KG1 (cell line): Measurements from ENCODE around the gene GLCCI1.
A peak's percentile ranks its signal among the peaks of the same experiment; 100 is the strongest.

Experiments used
- DNase-seq: peaks from one replicate; lab custom pipeline; 2025; lab: John Stamatoyannopoulos, UW

The GLCCI1 gene

DNA sequence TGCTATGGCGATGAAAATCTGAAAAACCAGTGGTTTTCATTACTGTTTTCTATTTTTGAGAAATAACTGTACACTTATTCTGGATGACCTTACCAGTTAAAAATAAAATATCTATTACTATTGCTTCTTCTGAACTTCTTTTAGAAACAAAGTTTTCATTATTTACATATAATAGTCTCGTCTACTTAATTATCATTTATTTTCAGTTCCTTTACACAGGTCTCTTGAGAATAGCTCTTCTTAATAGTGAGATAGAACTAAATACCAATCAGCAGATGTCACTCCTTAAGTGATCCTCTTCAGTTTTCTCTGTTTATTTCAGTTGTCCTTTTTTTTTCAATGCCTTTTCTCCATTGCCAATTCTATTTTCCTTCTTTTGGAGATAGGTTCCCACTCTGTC, 4.3 kb upstream of the GLCCI1 start:
- no peak for DNase-seq

DNA sequence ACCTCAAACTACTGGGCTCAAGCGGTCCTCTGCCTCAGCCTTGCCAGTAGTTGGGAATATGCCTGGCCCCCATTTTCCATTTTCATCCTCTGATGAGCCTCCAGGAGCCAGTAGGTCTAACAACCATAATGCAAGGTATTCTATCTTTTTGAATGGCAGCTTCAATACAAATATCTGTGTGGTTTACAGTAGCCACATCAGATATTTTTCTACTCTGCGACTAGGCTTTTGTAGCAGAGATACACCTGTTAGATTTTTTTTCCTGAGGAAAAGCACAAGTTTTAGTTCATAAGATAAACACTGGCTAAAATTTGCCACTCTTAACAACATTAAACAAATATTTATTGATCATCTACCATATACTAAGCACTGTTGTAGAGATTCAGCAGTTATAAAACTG, 3.9 kb upstream of the GLCCI1 start:
- DNase-seq, result no peak

DNA sequence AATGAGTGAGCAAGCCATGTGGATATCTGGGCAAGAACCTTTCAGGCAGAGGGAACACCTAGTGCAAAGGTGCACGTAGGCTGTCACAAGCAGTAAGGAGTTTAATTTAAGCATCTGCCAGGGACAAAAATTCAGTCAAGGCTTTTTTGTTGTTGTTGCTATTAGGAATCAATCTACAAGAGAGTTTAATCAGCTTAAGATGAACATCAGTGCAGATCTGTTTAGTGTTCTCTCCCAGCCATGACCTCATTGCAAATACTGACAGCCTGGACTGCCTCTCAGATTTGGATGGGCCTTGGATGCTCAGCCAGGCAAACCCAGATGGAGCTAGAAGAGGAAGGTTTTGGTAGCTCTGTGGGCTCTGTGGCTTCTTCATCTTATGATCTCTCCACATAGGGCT, 3.3 kb upstream of the GLCCI1 start:
- no peak for DNase-seq

DNA sequence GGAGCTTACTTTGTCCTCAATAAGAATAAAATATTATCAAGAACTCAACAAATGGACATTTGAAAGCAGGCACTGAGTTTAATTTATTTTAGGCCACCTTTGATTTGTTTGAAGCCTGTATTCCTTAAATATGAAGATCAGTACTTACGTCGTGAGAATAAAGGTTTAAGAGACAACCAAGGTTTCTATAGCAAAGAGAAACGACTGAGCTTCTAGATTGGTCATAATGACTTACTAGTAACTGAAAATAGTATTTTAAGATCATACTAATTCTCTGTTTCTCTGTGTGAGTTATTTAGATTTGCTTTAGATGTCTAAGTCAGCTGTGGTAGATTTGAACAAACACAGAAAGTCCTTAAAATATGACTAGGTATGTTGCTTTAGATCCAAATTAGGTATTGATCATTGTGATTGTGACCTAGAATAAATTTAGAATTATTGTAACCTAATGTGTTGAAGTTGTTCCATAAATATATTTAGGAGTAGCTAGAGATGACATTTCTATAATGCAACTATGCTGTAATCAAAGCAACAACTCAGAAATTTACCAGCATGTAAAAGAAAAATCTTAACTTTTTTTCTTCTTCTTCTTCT, 2.4 kb upstream of the GLCCI1 start:
- no peak for DNase-seq

DNA sequence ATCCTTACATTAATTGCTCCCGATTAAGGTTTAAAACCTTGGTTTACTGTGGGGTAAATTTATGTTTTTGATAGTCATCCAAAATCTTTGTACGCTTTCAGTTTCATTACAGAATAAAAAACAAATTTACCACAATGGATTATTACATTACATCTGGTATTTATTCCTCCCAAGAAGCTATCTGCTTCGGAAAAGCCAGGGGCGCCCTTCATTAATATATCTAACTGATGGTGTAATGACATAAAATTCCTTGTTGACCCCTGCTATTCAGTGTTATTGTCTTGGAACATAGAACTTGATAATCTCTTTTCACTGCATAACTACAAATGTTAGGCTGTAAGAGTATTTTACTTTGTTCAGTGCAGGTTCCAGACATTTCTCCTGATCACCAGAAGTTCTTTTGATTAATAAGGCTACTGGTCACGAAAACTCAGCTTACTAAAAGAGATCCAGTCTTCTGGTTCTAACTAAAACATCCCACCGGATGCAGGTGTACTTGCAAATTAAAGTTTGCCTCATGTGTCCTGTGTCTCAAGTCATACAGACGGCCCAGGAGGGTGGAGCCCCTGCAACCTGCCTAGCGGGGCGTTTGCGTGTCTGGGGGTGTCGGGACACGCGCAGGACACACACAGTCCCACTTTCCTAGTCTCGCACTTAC, 581 bp upstream of the GLCCI1 start:
- DNase-seq, result peak; percentile 85

DNA sequence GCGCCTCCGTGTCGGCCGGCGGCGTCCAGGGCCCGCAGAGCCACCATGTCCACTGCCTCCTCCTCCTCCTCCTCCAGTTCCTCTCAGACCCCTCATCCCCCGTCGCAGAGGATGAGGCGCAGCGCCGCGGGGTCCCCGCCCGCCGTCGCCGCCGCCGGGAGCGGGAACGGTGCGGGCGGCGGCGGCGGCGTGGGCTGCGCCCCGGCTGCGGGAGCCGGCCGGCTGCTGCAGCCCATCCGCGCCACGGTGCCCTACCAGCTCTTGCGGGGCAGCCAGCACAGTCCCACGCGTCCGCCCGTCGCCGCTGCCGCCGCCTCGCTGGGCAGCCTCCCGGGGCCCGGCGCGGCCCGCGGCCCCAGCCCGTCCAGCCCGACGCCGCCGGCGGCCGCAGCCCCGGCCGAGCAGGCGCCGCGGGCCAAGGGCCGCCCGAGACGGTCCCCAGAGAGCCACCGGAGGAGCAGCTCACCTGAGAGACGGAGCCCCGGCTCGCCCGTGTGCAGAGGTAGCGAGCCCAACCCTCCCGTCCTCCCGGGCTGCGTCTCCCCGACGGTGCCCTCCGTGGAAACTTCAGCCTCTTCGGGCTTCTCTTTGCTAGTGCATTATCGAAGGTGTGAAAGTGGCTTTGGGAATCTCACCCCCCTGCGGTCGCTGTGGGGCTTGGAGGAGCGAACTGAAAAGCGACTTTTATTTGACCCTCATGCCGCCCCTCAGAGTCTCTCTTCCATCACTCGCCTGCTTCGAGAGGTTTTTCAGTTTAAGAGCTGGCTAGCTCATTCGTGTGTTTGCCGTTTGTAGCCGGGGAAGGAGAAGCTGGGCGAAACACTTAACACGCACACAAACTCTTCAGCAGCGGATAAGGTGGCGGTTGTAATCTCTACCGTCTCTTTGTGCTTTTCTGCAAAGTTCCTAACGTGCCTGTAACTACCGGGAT, 975 bp downstream of the GLCCI1 start:
- DNase-seq, result peak; percentile 81

DNA sequence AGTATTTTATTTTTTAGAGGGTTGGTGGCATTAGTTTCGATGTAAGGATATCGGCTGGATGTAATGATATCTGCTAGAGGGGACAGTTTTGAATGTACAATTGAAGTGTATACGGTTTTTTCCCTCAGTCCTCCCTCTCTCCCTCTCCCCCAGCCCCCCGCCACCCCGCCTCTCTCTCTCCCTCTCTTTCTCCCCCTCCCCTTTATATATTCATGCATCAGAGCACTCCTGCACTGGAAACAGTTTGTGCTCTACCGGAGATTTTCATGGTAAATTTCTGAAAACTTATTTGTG, 1.6 kb downstream of the GLCCI1 start:
- DNase-seq, result no peak

DNA sequence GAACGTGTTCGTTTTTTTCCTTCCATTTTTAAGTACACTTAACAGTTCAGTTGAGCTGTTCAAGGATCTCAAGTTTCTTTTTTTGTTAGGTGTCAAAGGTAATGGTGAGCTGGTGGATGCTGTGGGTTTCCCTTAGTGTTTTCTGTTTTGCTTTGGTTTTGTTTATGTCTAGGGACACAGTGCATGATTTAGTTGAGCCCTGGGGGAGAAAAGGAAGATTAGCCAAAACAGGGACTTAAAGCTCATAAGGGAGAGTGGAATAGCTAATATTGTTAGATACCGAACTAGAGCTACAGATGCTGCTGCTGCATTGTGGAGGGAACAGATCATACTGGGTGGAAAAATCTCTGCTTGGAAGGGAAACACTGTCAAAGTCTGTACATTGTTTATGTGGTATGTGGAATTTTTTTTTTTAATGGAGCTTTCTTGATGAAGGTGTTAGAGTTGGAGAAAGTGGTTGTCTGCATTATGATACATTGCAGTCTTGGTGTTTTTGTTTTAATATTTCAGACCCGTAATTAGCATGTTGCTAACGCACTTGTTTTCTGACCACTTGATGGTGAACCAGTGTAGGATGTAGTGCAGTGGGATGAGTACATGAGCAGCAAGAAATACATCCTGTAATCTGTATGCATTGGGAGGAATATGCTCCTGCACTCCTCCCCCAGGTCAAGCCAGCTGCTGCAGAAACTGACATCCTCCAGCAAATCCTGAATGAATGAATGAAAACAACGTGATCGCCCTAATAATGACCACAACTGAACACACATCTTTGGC, 2.1 kb downstream of the GLCCI1 start:
- DNase-seq, result no peak

DNA sequence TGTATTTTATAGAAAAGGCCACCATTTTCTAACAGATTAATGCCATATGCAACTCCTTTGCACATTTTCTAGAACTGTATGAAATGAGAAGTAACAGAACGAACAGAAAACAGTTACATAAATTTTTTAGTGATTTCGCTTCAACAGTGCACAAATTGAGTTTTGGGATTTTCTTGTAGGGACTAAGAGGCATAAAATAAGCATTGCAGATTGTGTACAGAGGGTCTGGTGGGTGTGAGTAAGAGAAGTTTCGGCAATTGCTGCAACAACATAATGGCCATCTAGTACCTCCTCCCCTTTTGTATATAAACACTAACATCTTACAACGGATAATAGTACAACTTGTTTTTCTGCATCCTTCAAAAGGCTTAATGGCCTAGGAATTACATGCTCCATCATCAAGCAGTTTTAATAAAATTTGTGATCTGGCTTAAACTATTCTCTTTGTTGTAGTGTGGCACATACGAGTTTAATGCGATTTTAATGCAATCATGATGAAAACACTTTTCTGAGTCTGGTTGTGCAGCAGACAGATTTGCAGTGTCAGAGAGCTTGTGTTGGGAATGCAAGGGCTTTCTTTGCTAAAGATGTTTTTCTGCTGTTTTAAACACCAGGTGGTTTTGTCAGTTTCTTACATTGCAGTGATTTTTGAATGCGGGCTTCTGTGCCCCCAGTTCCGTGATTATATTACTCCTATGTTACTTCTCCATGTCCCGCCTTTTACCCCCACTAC, 2.9 kb downstream of the GLCCI1 start:
- no peak for DNase-seq

DNA sequence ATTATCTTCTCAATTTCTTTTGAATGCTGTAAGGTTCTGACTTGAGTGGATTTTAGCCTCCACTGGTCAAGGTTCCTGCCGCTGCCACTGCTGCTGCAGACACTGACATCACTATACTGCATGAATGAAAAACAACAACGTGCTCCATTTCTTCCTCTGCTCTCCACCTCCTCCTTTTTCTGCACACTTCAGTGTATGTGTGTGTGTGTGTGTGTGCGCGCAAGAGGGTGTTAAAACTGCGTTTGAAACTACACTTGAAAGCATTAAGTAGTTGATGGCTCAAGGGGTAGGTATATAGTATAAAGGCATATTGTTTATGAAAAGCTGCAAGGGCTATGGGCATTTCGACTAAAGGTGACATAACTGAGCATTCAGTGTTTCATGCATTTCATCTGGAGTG, 3.5 kb downstream of the GLCCI1 start:
- no peak for DNase-seq

DNA sequence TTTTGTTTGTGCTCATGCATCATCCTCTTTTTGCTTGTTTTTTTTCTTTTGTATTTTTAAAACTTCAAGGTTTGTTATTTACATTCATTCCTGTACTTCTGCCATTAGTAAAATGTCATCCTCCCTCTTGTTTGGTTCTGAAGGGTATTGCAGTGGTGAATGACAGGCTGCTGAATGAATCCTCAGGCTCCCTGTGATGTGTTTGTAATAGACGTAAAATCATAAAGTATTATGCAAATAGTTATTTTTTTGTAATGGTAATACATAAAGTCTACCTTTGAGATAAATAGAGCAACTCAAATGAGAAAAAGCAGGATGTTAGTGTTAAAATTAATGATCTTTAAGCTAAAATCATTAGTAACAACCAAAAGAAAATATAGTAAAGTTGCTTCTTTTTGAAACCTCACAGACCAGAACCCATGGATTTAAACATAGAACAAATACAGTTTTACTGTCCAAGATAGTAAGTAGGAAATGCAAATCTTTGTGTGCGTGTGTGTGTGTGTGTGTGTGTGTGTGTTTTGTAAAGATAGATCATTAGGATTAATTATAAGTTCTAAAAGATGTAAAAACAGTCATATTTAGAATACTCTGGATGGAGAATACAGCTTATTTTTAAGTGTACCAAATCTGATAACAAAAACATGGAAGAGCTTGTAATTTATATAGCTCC, 4.5 kb downstream of the GLCCI1 start:
- no peak for DNase-seq

DNA sequence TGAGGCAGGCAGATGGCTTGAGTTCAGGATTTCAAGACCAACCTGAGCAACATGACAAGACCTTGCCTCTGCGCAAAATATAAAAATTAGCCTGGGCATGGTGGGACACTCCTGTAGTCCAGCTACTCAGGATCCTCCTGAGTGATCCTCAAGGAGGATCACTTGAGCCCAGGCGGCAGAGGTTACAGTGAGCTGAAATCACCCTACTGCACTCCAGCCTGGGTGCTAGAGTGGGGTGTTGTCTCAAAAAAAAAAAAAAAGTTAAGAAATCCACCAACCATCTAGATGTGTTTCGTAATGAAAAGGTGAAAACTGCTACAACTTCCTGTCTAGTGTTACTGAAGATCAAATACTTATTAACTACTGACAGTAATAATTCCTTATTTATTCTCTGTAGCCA, 8.1 kb downstream of the GLCCI1 start:
- DNase-seq, result no peak

DNA sequence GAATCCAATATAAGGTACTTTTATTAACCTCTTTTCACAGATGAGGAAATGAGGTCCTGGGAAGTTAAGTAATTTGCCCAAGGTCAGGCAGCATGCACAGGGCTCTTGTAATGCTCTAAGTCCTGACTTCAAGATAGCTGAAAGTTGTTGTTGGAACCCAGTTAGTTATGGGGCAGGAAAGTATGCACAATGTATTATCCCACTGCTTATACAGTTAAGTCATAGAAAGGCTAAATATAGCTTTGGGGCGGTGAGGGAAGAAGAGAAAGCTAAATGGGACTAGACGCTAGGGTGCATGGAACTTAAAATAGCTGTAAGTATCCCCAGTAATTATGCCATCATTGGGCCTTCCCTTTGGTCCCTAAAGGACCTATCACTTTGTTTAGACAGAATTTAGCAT, 9.2 kb downstream of the GLCCI1 start:
- DNase-seq, result no peak

DNA sequence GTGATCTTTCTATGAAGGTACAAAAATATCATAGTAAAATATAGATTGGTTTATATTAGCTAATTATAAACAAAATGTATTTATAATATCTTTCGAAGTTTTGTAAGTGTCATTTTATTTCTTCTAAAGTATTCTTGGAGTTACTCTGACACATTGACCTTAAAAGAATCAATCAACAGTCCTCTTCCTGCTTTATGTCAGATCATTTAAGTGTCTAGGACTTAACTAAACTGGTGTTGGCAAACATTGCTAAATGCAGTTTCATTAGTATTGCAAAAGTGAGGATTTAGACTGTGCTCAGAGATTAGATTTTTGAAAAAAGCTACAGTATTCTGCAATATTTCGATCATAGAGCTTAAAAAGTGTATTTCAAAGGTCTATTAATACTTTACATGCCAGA, 10.3 kb downstream of the GLCCI1 start:
- DNase-seq, result no peak

DNA sequence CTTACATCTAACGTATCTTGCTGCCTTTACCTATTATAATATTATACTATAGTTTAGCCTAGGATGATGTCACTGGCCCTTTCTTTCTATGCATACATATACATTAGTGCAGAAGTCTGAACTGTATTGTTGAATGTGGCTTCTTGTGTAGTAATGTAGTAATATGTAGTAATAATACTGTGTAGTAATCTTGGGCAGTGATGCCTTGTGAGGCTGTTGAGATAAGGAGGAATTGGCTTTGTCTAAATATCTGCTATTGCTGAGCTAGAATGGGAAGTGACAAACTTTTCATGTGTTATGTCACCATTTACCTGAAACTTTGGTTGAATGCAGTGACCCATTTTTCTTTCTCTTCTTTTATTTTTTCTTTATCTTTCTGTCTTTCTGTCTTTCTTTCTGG, 11.0 kb downstream of the GLCCI1 start:
- no peak for DNase-seq

DNA sequence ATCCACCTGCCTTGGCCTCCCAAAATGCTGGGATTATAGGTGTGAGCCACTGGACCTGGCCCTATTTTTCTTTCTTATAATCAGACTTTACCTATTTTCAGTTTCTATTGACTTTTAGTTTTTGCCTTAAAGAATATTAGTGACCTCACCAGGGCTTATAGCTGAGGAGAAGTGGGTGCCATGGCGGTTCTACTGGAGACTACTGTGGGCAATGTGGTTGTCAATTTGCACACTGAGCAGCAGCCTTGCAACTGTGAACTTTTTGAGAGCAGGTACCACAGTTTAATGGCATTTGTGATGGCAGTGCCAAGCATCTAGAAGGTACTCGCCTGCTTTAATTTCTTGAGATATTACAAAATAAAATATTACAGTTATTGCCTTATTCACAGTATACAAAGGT, 11.5 kb downstream of the GLCCI1 start:
- DNase-seq, result no peak

DNA sequence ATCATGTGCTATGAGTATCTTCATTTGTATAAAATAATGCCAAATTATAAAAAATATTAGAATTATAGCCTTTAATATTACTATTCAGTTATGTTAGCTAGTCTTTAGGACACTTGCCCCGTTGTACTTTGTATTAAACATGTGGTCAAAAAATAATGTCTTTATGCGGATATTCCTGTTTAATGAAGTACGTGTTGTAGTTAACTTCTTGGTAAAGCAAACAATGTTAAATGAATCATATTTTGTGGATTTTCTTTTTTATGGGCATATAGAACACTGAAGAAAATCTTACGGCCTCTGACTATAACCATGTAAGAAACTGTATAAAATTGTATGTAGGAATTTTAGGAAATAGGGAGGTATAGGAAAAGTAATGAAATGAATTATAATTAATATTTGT, 14.3 kb downstream of the GLCCI1 start:
- DNase-seq, result no peak

DNA sequence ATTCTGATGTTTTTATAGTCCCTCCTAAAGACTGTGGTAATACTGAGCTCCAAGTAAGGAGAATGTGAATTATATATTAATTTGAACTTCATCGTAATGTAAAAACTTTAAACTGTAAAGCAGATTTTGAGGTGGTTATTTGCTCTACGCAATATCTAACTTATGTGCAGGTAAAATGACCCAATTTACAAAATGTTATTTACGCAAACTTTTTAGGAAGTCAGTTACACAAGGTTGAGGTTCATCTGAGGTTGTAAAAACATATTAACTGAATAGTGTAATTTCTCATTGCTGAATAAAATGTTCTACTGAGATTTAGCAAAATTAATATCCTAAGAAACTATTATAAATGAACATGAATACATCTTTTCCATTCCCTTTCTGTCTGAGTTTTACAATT, 15.8 kb downstream of the GLCCI1 start:
- DNase-seq, result no peak

DNA sequence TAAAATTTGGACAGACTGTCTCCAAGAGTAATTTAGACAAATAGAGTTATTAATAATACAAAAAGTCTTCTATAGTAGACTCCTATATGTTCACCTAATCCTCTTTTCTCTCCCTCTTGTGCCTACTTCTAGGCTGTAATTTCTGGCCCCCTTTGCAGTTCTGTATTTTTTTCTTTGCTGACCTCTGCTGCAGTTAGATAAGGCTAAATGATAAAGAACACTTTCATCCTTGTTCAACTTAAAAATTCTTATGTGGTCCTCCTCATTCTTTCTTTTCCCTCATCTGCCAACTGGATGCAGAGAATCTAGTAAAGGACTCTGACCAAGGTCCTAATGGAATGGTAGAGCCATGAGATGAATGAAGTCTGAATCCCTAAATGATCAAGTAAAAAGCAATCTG, 20.1 kb downstream of the GLCCI1 start:
- DNase-seq, result no peak

DNA sequence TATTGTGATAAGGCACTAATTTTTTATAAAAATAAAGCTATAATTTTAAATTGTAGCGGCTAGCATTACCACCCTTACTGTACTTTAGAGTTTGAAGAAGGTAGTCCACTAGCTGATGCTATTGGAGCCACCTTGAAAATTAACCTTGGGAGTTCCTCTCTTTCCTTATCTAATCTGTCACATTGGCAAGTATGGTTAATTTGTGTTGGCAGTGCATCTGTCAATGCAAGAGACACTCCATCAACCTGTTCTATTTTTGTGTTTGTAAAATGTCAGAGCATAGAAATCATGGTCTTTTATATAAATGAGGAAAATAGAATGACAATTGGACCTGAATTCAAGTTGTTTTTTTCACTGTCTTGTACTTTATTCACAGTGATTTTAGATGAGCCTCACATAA, 20.5 kb downstream of the GLCCI1 start:
- DNase-seq, result no peak
